K562 (cell line): Measurements from ENCODE around the gene DCAF11. TPM values are rescaled to one million over a fixed set of nuclear protein-coding genes. Genes with fewer than 3 reads are reported as not detected.

ENCODE experiments used
- ATAC-seq: fragments of 200-7000 bp; cut with Tn5 transposase; 3 replicates; pipeline ENCODE4 v1.9.1; 2020; ENCODE audit warnings: moderate library complexity
- BruUV-seq: library from RNA; stranded (reverse); fragments of 400-500 nt; replicated peaks from 2 replicates; lab custom pipeline; 2021; lab: Mats Ljungman, UMichigan
- CTCF ChIA-PET: fragments of 300-600 bp; formaldehyde crosslinking; extraction: SDS; loops from one replicate; lab custom pipeline; 2021; ENCODE audit warnings: low intra/inter-chr PET ratio; lab: Yijun Ruan, JAX
- POLR2A ChIA-PET: fragments of 300-600, 350-650 bp; sonication (Branson Sonifier 250); formaldehyde crosslinking; extraction: SDS; loops from one replicate; lab custom pipeline; 2021; ENCODE audit warnings: antibody characterized with exemption, inconsistent platforms; lab: Yijun Ruan, JAX
- DNase-seq, 4 experiments: peaks; one replicate each; pipeline versions ENCODE4 v3.0.0 to v3.0.0-alpha.2; 2011 to 2018; ENCODE audit warnings: low spot score in 3 of 4, mixed read lengths in 3 of 4; ENCODE audit errors: extremely low read depth in 1 of 4
- FAIRE-seq: peaks from 2 replicates; lab custom pipeline; 2011; peaks lifted over from hg19 to GRCh38; lab: Jason Lieb, UNC
- H2AFZ ChIP-seq: 2 replicates; pipeline ENCODE4 v1.6.0; 2011; ENCODE audit warnings: low read depth, low read length, control low read depth, inconsistent platforms
- H3K27ac ChIP-seq: fragments of 200-600 bp; 3 replicates; pipeline ENCODE4 v1.8.0; 2011; ENCODE audit warnings: low read depth, mild to moderate bottlenecking, control low read depth, inconsistent platforms, low read length, moderate library complexity, mixed read lengths; ENCODE audit errors: extremely low read depth
- H3K27me3 ChIP-seq, 2 experiments: fragments of 300-600 bp in 1 of 2; 2 replicates in 1 of 2; 3 replicates in 1 of 2; pipeline versions ENCODE4 v1.6.0 to v1.8.0; 2011; ENCODE audit warnings: inconsistent platforms in 2 of 2, low read length in 2 of 2, mild to moderate bottlenecking in 1 of 2, mixed read lengths in 1 of 2, moderate library complexity in 1 of 2; ENCODE audit not compliant: control insufficient read depth in 2 of 2, insufficient read depth in 2 of 2
- H3K36me3 ChIP-seq: fragments of 300-600 bp; 3 replicates; pipeline ENCODE4 v1.8.0; 2011; ENCODE audit warnings: mild to moderate bottlenecking, low read length, inconsistent platforms; ENCODE audit not compliant: control insufficient read depth, insufficient read depth
- H3K4me1 ChIP-seq, 2 experiments: fragments of 200-600 bp in 1 of 2; replicated peaks in 1 of 2; 2 replicates in 1 of 2; 3 replicates in 1 of 2; pipeline versions ENCODE4 v1.5.1 to v1.8.0; 2011; ENCODE audit warnings: inconsistent platforms in 2 of 2, low read length in 2 of 2, mild to moderate bottlenecking in 1 of 2, mixed read lengths in 1 of 2, moderate library complexity in 1 of 2; ENCODE audit not compliant: control insufficient read depth in 2 of 2, insufficient read depth in 2 of 2
- H3K4me2 ChIP-seq: 2 replicates; pipeline ENCODE4 v1.6.1; 2011; ENCODE audit warnings: low read length, control low read depth, inconsistent platforms, mixed read lengths; ENCODE audit not compliant: insufficient read depth
- H3K4me3 ChIP-seq: fragments of 200-600 bp; sonication (generic), shearing (Covaris generic); 2 replicates; pipeline ENCODE4 v1.5.1; 2016; ENCODE audit warnings: control low read depth, inconsistent platforms
- H3K79me2 ChIP-seq: fragments of 200-600 bp; 3 replicates; pipeline ENCODE4 v1.8.0; 2011; ENCODE audit warnings: low read length, inconsistent platforms; ENCODE audit not compliant: control insufficient read depth, insufficient read depth
- H3K9ac ChIP-seq, 2 experiments: 2 replicates each; pipeline versions ENCODE4 v1.6.0 to v1.6.1; 2011; ENCODE audit warnings: low read depth in 2 of 2, low read length in 2 of 2, control low read depth in 1 of 2, inconsistent platforms in 1 of 2, mild to moderate bottlenecking in 1 of 2, mixed read lengths in 1 of 2; ENCODE audit not compliant: insufficient read depth in 1 of 2
- H3K9me1 ChIP-seq: one replicate; pipeline ENCODE4 v1.6.0; 2011; ENCODE audit warnings: inconsistent platforms, mild to moderate bottlenecking, low read length, moderate library complexity; ENCODE audit not compliant: control insufficient read depth, insufficient read depth
- H3K9me3 ChIP-seq: replicated peaks from 2 replicates; pipeline ENCODE4 v1.5.1; 2011; ENCODE audit warnings: low read depth, low read length, inconsistent platforms; ENCODE audit not compliant: control insufficient read depth, insufficient read depth
- H4K20me1 ChIP-seq: replicated peaks from 2 replicates; pipeline ENCODE4 v1.6.1; 2011; ENCODE audit warnings: low read length, inconsistent platforms, mixed read lengths; ENCODE audit not compliant: control insufficient read depth, insufficient read depth
- ASH1L ChIP-seq: fragments of 450-650 bp; IDR thresholded peaks from 2 replicates; pipeline ENCODE4 v1.6.1; 2018; ENCODE audit warnings: borderline replicate concordance, mild to moderate bottlenecking, low read depth; ENCODE audit not compliant: partially characterized antibody
- CBFA2T2 ChIP-seq: fragments of 450-650 bp; conservative IDR thresholded peaks from 2 replicates; pipeline ENCODE4 v1.6.1; 2017; ENCODE audit warnings: mild to moderate bottlenecking
- ETS2 ChIP-seq: IDR thresholded peaks from 2 replicates; pipeline ENCODE4 v1.6.1; 2016; ENCODE audit warnings: borderline replicate concordance, missing genetic modification characterization, mild to moderate bottlenecking, moderate library complexity, missing compliant biosample characterization; ENCODE audit not compliant: poor library complexity, severe bottlenecking
- HIVEP1 ChIP-seq: fragments of 250-450 bp; sonication (Bioruptor Pico); IDR thresholded peaks from 2 replicates; pipeline ENCODE4 v1.4.0; 2020; ENCODE audit warnings: mild to moderate bottlenecking
- HNRNPL ChIP-seq: fragments of 200-400 bp; formaldehyde crosslinking; IDR thresholded peaks from 2 replicates; pipeline ENCODE4 v1.6.1; 2017; ENCODE audit warnings: low read depth, mild to moderate bottlenecking, low read length
- MEIS2 ChIP-seq: fragments of 450-650 bp; IDR thresholded peaks from 2 replicates; pipeline ENCODE4 v1.6.1; 2014; ENCODE audit warnings: mild to moderate bottlenecking; ENCODE audit not compliant: partially characterized antibody
- MYNN ChIP-seq, 2 experiments: sonication (generic); formaldehyde crosslinking in 1 of 2; IDR thresholded peaks; 2 replicates each; pipeline versions ENCODE4 v1.5.0 to v1.6.1; 2016 to 2020; ENCODE audit warnings: antibody characterized with exemption in 1 of 2, missing genetic modification reagents in 1 of 2
- NFYB ChIP-seq: IDR thresholded peaks from 2 replicates; pipeline ENCODE4 v1.6.1; 2011; ENCODE audit warnings: mild to moderate bottlenecking, moderate library complexity; ENCODE audit not compliant: insufficient read length; ENCODE audit errors: extremely low read depth
- PML ChIP-seq: IDR thresholded peaks from 2 replicates; pipeline ENCODE4 v1.6.1; 2012; ENCODE audit warnings: low read length, inconsistent platforms
- POLR2AphosphoS5 ChIP-seq: IDR thresholded peaks from 2 replicates; pipeline ENCODE4 v1.6.1; 2011; ENCODE audit warnings: mild to moderate bottlenecking, low read depth, low read length, moderate library complexity; ENCODE audit not compliant: control insufficient read depth, insufficient read depth
- PURB ChIP-seq: sonication (generic); formaldehyde crosslinking; IDR thresholded peaks from 2 replicates; pipeline ENCODE4 v1.9.0; 2021; ENCODE audit warnings: low read depth, mild to moderate bottlenecking, missing genetic modification reagents
- SMAD1 ChIP-seq: fragments of 150-350 bp; IDR thresholded peaks from 2 replicates; pipeline ENCODE4 v1.6.1; 2014; ENCODE audit warnings: low read length, low read depth; ENCODE audit not compliant: partially characterized antibody
- SPI1 ChIP-seq: IDR thresholded peaks from 2 replicates; pipeline ENCODE4 v1.6.1; 2011; ENCODE audit warnings: low read depth, low read length, control low read depth, borderline replicate concordance
- THRB ChIP-seq: fragments of 450-650 bp; formaldehyde crosslinking; conservative IDR thresholded peaks from 2 replicates; pipeline ENCODE4 v1.4.0; 2022; ENCODE audit warnings: mild to moderate bottlenecking, missing genetic modification characterization
- ZNF232 ChIP-seq: sonication (generic); formaldehyde crosslinking; IDR thresholded peaks from 2 replicates; pipeline ENCODE4 v1.8.0; 2022; ENCODE audit warnings: mild to moderate bottlenecking, missing genetic modification reagents
- ZNF696 ChIP-seq: fragments of 250-450 bp; sonication (Bioruptor Pico); conservative IDR thresholded peaks from 2 replicates; pipeline ENCODE4 v1.4.0; 2020; ENCODE audit warnings: mild to moderate bottlenecking, moderate library complexity
- WGBS: fragments of 100-300 bp; shearing (Covaris generic); methylation state at CpG from one replicate; pipeline ENCODE4 v1.1.6; 2016; ENCODE audit warnings: low coverage, mixed read lengths; ENCODE audit not compliant: insufficient coverage; ENCODE audit errors: missing lambda C conversion rate; 5-methylcytosine and 5-hydroxymethylcytosine counted together
- in situ Hi-C: fragments of 300-500 bp; cut with MboI; formaldehyde crosslinking; loops from 4 replicates; pipeline ENCODE4 v1.15.0; 2018; ENCODE audit warnings: inconsistent platforms, mixed read lengths
- intact Hi-C: fragments of 100-400 bp; cut with micrococcal nuclease; formaldehyde crosslinking; loops from 2 replicates; pipeline ENCODE4 v1.14.2; 2022
- polyA plus RNA-seq, 8 experiments: library from polyadenylated mRNA; depleted of rRNA in 4 of 8; stranded (reverse) in 5 of 8; unstranded in 3 of 8; fragments of >200 nt; fragmentation: Nextera tagmentation in 2 of 8; fragmentation: Illumina TruSeq in 1 of 8; extraction: Ambion mirVana in 2 of 8; extraction: Trizol in 1 of 8; gene quantifications; 2 replicates each; pipeline versions ENCODE4 v1.2.1 to v1.2.3, GENCODE V29; 2011 to 2014; ENCODE audit warnings: inconsistent platforms in 1 of 8, missing spikeins in 1 of 8
- total RNA-seq, 7 experiments: library from RNA; depleted of rRNA in 6 of 7; stranded (reverse); fragments of >200 nt in 6 of 7; fragmentation: Illumina TruSeq in 2 of 7; extraction: Trizol in 2 of 7; gene quantifications; 2 replicates each; pipeline versions ENCODE4 v1.2.1 to v1.2.3, GENCODE V29; 2011 to 2021; ENCODE audit warnings: low replicate concordance in 1 of 7
- TF ChIP-seq, protein P1 (sequence below): fragments of 450-650 bp; IDR thresholded peaks from 2 replicates; pipeline ENCODE4 v1.6.1; 2016
- TF ChIP-seq, protein P2 (sequence below): fragments of 150-350 bp; IDR thresholded peaks from 2 replicates; pipeline ENCODE4 v1.6.1; 2014; ENCODE audit warnings: low read depth, mild to moderate bottlenecking, low read length, borderline replicate concordance

DCAF11 gene
- total and polyA plus RNA-seq, 9 of the 15 experiments (the other 6 are each of a cell fraction or from before 2014, with no cell fraction given) = 8.5 to 46.2 (median 36.4) TPM

GRCh38 chr14:24157331-24157730 is 42.8 kb downstream of the DCAF11 start:
- FAIRE-seq = no peak
- 94% methylated on average over 8 of the region's 12 CpGs for WGBS

More at GRCh38 chr14:24157331-24157730, 42.8 kb downstream of the DCAF11 start:
- peaks cover 58% of the 10 kb centered on the region; the same call in 2 of the 3 replicates for H3K36me3 ChIP-seq
- DNase-seq (no peak), ATAC-seq (no peak)
- BruUV-seq = no TSS peak
- POLR2A ChIA-PET = interaction anchor here (0.7 kb wide), 1 partner anchor 11 kb away, joined by 3 read pairs; the partner anchor contains the start of gene PSME2
- H3K4me1 ChIP-seq = peaks cover 10 to 23% of the 10 kb centered on the region in 2 experiments; a peak in 4 of 5 replicates
- H3K4me3 ChIP-seq = no peak overlapping the region
- H3K9ac ChIP-seq = no peak overlapping the region
- CTCF ChIA-PET = no interaction called here
- H3K79me2 ChIP-seq = peaks cover 10% of the 10 kb centered on the region; the same call in 2 of the 3 replicates
- no peak overlapping the region for H3K4me2 ChIP-seq
- H3K27ac ChIP-seq = no peak overlapping the region
- H4K20me1 ChIP-seq = no peaks in the 10 kb centered on the region
- no peaks in the 10 kb centered on the region for H3K27me3 ChIP-seq
- no peaks in the 10 kb centered on the region for H3K9me3 ChIP-seq
- intact Hi-C loops (no loop called here), in situ Hi-C loops (no loop called here)
- H3K9me1 ChIP-seq = no peaks in the 10 kb centered on the region
- no peak overlapping the region for H2AFZ ChIP-seq
- TF ChIP-seq SPI1 (no peak), ZNF232 (no peak), PURB (no peak), ETS2 (tag) (no peak), MYNN (IDR thresholded peaks at IDR 0.05) (no peak), MYNN (CRISPR knock-in tag; IDR thresholded peaks at IDR 0.05) (no peak), ZNF696 (CRISPR knock-in tag) (no peak), PML (no peak), SMAD1 (no peak), HNRNPL (no peak), POLR2AphosphoS5 (no peak), HIVEP1 (no peak), ASH1L (no peak), MEIS2 (no peak), THRB (no peak), CBFA2T2 (no peak), NFYB (no peak)
- TF ChIP-seq, protein P1, sequence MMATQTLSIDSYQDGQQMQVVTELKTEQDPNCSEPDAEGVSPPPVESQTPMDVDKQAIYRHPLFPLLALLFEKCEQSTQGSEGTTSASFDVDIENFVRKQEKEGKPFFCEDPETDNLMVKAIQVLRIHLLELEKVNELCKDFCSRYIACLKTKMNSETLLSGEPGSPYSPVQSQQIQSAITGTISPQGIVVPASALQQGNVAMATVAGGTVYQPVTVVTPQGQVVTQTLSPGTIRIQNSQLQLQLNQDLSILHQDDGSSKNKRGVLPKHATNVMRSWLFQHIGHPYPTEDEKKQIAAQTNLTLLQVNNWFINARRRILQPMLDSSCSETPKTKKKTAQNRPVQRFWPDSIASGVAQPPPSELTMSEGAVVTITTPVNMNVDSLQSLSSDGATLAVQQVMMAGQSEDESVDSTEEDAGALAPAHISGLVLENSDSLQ = no peak
- TF ChIP-seq, protein P2, sequence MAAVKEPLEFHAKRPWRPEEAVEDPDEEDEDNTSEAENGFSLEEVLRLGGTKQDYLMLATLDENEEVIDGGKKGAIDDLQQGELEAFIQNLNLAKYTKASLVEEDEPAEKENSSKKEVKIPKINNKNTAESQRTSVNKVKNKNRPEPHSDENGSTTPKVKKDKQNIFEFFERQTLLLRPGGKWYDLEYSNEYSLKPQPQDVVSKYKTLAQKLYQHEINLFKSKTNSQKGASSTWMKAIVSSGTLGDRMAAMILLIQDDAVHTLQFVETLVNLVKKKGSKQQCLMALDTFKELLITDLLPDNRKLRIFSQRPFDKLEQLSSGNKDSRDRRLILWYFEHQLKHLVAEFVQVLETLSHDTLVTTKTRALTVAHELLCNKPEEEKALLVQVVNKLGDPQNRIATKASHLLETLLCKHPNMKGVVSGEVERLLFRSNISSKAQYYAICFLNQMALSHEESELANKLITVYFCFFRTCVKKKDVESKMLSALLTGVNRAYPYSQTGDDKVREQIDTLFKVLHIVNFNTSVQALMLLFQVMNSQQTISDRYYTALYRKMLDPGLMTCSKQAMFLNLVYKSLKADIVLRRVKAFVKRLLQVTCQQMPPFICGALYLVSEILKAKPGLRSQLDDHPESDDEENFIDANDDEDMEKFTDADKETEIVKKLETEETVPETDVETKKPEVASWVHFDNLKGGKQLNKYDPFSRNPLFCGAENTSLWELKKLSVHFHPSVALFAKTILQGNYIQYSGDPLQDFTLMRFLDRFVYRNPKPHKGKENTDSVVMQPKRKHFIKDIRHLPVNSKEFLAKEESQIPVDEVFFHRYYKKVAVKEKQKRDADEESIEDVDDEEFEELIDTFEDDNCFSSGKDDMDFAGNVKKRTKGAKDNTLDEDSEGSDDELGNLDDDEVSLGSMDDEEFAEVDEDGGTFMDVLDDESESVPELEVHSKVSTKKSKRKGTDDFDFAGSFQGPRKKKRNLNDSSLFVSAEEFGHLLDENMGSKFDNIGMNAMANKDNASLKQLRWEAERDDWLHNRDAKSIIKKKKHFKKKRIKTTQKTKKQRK = no peak
